Activated CD8-positive, alpha-beta memory T cell treated with anti-CD3 and anti-CD28 coated beads for 4 hours (primary cell): ENCODE measurements around the gene NHS.

Source experiments
- DNase-seq, 2 donors: peaks; one replicate each; pipeline ENCODE4 v3.0.0-alpha.2; 2020; ENCODE audit warnings: low read depth in 2 of 2

The NHS gene

DNA sequence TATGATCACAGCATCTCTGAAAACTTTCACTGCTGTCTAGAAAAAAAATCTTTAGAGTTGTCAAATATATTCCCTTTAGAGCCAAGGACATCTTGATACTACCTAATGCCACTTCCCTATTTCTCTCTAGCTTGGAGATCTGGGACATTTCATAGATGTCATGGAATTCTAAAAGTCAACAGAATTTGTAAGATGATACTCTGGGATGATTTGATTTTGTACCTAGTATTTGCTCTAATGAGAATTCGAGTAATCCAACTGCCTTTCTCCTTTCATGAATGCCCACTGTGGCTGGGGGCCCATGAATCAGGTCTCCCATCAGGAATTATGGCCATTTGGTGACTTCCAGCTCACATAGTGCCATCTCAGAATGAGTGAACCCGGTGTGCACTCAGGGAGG is 73.2 kb downstream of the NHS start:
- no peak for DNase-seq

DNA sequence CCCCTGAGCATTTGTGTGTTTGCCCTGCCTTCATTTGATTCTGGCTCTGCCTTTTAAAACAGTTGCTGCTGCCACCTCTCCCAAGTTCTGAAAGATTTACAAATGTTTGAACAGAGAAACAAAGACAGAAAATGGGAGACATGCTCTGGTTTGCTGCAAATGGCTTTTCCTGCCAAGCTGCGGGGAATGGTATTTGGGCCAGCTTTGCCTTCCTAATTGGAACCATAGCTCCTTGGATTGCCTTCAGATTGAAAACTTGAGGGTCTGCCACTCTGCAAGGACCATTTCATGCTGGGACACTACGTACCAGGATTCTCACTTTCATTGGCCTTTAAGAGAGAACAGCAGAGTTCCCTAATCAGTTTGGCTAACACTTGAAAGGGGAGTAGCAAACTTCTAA is 74.9 kb downstream of the NHS start:
- DNase-seq: no peak

DNA sequence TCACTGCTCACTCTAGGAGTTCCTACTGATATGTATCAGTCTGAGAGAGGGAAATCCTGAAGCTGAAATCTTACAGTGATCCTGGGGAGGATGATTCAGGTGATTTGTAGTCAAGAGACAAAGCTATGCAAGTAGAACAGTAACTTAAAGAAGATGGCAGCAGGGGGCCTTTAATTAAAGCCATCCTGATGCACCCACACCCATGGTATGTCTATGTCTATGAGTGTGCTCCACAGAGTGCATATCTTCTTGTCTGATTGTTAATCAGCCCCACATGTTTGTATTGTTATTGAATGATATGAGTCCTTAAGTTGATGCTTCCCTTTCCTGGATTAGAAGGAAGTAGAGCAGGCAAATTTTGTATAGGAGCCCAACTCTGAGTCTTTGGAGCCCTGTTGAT is 78.8 kb downstream of the NHS start:
- DNase-seq: no peak

DNA sequence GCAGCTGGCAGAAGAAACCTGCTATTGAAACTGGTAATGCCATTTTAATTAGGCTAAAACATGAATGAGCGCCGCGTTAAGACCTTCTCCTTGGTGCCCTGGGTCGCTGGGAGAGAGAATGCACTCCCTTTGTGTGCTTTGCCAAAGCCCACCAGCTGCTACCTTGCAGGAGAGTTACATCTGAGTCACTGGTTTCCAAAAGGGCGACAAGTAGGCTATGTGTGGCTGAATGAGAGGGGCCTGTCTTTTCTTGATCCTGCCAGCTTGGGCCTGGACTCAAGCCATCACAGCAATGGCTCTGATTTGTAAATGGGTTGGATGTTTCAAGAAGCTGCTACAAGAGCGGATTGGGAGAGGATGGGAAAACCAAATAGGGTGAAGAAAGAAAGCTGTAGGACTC is 81.5 kb downstream of the NHS start:
- DNase-seq: no peak

DNA sequence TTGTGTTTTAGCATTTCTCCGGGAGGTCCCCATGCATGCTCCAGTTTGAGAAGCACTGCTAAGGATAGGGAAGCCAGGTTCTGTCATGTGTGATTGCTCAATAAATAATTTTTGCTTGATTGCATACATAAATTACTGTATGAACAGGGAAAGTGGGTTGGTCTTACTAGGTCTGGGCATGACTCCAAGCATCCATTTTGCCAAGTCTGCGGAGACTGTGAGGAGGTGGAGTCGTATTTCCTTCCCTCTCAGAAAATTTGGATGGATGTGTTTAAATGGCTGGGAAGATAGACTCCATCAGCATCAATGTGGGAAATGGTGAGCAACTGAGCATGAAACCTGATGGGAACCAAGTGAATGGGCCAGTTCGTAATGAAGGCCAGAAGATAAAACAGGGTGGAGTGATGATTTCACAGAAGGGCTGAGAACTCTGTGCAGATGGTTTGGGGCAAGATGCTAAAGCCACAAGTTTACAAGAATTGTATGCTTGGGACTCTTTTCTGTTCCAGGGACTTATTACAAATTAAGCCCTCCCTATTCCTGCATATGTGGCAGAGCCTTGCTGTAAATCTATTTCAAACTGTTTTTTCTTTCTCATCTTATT is 84.1 kb downstream of the NHS start:
- DNase-seq: no peak

DNA sequence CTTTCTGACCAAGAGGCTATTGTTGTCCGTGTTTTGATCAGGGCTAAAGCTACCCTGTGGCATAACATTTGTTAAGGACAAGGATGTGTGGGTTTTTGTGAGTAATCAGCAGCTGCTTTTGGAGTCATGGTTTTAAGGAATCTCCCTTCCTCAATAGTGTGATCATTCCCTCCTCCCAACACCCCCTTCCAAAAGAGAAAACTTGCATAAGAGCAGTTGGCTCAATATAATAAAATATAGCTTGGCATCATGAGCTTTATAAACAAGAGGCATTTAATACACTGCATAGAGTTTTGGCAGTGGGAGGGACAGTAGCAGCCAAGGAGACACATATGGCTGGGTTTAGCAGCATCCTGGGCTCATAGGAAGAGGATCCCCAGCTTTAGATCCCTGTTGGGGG is 84.7 kb downstream of the NHS start:
- no peak for DNase-seq

DNA sequence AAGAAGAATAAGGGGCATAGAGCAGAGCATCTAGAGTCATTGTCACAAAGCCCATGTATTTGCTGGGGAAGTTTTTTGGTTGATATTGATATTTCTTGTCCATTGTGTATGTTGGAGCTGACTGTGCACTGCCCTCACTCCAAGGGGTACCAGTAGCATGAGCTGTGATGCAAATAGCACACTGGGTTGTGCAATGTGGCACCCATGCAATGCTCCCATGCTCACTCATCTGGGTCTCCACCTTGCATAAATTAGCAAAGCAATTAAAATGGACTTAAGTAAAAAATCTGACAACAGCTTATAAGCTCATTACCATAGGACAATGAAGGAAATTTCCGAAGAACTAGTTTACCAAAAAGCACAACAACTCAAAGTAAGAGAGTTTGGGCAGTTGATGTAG is 87.9 kb downstream of the NHS start:
- DNase-seq: no peak

DNA sequence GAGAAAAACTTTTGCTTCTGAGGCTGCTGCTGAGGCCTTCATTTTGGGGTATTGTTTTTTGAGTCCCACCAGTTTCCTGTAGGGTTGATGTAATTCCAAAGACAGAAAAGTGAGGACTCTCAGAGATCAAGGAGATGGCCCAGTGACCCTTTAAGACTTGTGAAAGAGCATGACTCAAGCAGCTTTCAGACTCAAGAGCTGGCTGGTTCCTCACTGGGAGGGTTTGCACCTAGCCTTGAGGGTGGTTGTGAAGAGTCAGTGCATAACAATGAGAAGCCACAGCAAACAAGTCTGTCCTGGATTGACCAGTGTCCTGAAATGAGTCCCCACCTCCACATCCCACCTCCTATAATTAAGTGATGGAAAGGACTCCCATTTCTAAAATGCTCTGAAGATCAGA is 89.2 kb downstream of the NHS start:
- no peak for DNase-seq

DNA sequence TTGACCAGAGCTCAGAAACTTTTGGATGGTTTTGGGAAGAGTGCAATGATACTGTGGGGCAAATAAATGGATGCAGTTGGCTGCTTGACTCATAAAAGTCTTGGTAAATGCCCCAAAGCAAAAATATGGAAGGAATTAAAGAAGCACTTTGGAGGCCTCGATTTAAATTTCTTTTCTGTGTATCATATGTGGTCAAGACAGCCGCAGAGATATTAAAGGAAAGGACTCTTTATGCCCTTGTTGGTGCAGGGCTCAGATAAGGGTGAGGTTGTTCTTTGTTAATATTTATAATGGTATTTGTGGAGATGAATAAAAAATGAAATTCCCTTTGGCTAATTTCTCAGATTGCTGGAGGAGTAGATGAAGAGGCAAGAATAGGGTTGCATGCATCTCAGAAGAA is 90.2 kb downstream of the NHS start:
- no peak for DNase-seq

DNA sequence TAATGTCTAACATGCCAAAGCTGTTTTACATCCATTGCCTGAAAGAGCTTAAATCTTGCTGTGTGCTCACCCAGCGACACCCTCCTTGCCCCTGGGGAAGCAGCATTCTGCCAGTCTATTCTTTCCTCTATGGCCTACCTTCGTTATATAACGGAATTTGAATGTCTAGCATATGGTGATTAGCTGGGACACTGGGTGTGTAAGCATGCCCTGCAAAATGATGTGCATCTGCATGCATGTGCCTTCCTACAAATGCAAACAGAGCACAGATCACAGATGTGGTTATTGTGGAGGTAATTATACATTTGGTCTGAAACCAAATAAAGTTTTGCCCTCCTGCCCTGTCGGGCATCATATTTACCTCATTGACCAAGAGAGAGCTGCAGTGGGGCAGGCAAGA is 90.8 kb downstream of the NHS start:
- DNase-seq: no peak

DNA sequence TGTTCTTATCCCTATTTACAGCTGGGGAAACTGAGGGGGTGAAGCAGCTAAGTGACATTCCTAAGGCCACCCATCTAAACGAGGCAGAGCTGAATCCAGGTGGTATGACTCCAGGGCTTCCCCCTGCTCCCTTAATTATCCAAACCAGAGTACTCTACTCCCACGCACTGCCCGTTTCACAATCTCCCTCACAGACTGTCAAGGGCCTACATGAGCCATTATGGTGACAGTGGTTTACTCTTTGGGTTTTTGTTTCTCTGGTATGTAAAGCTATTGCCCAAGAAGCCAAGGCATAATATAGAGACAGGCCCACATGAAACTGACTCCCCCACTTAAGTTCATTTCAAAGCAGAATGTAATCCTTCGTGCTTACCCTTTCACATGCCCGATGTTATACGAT is 95.1 kb downstream of the NHS start:
- DNase-seq: no peak

DNA sequence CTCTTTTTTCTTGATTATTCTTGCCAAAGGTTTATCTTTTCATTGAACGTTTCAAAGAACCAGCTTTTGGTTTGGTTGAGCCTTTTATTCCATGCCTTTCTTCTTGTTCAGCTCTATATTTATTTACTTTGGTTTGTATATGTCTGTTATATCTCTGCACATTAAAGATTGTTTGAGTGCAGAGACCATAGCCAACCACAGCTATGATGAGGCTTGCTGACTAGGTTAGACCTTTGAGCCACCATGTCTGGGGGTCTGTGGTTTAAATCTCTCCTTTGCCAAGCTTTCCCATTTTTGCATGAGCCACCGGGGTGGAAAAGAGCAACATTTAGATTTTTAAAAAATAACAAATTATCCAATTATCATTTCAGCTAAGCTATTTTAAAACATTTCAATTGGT is 96.1 kb downstream of the NHS start:
- DNase-seq: no peak

DNA sequence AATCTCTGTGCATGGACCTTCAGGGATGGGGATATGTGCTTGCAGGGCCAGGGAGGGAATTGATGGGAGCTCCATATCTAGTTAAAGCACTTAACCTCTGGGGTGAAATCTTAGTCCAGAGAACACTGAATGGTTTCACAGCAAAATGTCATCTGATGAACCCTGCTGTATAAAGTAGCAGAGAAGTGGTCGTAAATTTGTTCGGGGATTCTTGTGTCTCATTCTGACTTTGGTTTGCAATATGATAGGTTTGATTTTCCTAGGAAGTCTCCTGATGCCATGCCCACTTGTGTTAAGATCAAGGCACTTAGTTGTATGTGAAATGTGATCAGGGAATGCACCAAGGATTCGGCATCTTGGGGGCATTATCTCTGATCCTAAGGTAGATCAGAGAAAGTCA is 96.9 kb downstream of the NHS start:
- DNase-seq: no peak

DNA sequence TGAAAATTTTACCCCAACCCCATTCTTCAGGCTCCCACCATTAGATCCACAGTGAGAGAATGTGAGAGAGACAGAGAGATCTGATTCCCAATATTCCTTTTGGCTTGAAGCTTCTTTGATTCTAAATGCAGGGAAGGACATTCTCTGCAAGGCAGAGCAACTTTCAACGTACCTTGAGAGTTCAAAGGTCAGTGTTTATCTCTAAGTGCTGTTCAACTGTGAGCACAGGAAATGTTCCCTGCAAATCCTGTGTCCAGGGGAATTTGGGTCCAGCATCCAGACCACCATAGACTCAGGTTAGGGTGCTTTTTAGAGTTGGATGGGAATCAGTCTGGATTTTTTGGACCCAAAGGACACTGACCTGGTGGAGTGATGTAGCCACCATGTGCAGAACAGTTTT is 97.4 kb downstream of the NHS start:
- no peak for DNase-seq

DNA sequence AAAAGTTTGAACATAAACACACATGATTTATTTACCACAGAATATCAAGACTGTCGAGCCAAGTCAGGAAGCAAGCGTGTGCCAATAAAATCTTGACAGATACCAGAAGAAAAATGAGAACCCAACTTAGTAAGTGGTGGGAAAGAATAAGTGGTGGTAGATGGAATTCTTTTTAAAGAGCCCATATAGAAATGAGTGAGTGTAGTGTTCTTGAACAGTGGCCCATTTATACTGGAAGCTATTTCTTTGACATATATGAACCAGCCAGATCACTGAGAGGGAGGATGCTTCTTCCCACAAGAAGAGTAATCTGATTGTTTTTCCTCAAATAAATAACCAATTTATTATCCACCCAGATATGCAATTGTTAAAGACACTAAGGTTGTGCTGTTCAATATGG is 98.0 kb downstream of the NHS start:
- no peak for DNase-seq

DNA sequence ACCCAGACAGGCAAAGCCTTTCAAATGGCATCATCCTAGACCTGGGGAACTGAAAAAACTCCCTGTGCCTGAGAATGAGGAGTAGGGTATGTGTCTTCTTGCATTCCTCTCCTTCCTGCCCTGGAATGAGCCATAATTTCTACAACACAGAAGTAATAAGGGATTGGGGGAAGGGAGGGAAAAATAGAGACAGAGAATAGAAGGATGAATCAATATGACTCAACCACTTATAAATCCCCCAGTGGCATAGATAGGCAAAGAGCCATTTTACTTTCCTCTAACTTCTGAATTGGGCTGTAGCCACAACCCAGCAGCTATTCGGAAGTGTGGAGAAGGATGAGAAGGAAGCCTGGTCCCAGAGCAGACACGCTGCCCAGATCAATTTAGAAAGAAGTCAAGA is 99.9 kb downstream of the NHS start:
- no peak for DNase-seq

DNA sequence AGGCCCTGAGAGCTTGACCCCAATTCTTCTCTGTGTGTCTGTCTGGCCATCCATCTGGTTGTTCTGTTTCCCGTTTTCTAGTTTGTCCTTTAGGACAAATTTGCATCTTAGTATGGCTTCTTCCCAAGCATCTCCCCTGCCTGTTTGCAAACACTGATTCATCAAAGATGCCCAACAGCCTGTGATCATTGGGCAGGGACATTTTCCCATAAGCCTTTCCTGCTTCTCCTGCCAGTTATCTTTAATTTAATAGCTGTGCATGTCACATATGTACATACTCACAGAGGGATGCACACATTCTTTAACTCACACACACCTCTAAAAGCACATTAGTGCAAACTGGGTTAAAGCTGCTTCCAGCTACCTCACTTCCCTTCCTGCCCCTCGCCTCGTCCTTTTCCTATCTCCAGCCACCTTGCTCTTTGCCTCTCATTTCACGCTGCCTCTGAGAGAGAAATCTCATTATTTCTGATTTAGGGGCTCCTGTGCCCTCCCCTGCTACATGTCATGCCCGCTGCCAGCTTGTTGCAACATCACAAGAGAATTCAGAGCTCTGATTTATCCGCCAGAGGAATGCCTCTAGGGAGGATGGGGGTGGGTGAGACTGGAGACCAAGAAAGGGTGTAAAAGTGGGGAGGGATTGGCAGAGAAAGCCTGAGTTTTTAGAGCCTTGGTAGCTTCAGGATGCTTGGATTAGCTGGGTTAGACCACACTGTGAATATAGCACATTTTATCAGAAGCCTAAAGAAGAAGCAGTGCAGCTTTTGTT is 100.6 kb downstream of the NHS start:
- DNase-seq: no peak

DNA sequence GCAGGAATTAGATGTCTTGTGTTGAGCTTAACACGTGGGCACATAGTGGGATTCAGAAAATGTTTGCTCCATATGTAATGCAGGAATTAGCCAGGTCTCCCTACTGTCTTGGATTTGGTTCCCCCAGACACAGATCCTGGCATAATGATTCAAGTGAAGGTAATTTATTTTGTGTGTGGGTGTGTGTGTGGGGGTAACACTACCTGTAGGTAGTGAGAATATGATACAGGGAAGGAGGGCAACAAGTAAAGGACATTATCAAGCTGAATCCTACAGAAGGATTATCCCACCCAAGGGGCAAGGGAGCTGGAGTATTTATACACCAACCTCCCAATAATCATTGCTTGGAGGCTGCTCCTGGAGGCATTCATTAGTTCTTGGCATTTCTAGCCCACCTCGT is 101.4 kb downstream of the NHS start:
- DNase-seq: no peak

DNA sequence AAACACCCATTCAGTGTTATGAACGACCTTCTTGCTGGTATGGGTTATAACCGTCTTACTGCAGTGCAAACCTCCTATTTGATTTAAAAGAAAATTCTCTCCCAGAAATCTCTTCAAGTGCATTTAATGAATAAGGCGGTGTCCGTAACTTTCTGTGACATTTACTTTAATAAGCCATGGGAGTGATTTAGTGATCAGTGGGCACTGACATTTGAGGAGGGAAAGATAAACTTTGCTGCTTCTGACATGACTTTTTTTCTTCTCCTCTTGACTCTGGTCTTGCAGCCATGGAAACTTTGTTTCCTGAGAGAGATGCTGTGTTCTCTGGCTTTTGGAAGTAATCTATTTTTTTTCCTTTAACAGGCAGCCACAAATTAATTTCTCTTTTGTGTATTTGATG is 106.1 kb downstream of the NHS start:
- DNase-seq: no peak

DNA sequence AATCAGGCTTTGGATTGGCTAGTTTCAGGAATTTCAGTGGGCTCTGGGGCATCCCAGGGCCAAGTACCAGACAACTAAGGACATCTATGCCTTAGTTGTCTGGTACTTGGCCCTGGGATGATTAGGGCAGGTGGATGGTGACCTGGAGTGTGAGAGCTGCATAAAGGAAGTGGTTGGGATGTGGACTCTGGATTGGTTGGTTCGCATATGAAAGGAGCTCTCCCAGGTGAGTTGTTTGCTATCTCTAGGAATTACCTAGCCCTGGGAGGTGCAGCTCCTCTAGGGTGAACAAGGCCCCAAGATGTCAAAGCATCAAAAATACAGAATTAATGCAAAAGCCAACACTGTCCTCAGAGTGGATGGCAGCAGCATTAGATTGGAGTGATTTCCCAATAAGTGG is 109.6 kb downstream of the NHS start:
- no peak for DNase-seq

DNA sequence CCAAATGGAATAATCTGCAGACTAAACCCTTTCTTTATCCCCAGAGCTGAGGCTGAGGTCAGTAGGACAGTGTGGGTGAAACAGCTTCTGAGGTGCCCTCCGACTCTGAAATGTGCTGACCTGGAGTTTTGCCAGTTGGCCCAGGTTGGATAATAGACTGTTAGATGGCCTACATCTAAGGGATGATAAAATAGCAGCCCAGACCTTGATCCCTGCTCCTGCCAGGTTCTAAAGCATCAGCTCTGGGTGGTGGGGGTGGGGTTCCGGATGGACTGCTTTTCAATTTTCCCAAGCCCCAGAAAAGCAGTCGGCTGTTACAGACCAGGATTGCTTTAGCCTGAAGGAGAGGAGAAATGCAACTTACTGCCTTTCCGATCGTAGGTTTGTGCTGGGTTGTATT is 110.4 kb downstream of the NHS start:
- no peak for DNase-seq

DNA sequence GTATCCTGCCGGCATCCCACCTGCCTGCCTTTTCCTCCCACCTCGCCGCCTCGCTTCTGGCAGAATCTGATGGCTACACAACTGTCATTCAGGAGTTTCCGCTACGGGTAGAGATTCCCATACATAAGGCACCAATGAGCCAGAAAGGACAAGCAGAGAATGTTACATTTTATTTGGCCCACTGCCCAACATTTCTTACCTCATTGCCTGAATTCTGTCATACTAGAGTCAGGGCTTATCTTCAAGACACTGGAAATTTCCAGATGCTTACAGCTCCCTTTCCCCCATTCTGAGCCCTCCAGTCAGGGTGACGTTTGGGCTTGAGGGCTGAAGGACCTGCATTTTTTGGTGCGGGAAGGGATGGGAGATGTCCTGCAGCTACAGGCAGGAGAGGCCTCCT is 113.0 kb downstream of the NHS start:
- no peak for DNase-seq

DNA sequence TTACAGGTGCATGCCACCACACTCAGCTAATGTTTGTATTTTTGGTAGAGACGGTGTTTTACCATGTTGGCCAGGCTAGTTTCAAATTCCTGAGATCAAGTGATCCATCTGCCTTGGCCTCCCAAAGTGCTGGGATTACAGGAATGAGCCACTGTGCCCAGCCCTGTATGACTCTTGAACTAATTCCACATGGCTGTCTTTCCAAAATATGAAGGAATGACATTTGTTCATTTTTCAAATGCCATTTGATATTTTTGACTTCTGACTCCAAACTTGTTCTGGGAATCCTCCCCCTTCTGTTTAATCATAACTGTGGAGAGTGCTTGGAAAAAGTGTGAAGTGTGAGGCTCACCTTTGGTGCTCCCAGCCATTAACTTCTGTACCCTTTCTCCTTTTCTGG is 119.2 kb downstream of the NHS start:
- DNase-seq: no peak

DNA sequence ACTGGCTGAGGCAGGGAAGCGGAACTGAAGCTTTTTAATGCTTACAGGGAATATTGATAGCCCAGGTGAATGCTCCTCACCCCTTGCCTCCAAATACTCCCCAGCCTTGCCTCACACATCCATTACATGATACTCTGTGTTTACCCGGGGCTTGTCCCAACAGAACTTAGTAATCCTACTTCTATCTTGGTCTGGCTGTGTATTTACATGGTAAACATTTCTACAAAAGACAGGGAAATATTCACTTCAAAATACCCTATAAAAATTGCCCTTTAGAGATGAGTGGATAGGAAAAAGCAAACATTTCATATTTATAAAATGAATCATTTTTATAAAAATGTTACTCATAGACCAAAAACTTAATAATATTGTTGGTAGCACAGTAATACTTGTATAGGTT is 120.1 kb downstream of the NHS start:
- DNase-seq: no peak
